ENCODE data around the gene PLPP4.

DNA sequence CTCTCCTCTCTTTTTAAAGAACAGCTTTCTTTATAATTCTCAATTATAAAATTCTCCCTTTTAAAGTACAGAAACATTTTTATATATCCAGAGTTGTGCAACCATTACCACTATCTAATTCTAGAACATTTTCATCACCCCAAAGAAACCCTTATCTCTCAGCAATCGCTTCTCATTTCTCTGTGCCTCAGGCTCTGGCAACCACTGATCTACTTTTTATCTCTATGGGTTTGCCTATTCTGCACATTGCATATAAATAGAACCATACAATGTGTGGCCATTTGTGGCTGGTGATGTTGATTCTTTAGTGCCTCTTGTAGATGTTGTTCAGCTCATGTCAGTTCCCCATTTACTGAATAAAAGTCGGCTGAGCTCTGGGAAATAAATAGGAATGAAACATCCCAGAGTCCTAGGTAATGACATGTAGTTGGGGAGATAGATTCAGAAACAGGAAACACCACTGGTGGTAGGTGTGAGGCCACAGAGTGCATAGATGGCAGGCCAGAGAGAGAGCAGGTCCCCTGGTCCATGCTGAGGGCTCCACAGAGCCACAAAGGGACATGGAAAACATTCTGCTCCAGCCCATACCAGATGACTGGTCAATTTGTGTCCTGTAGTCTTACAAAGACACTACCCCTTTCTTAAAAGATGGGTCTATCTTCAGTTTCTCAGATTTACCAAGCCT, 126.5 kb downstream of the PLPP4 start:
- TF ChIP-seq, protein P1, sequence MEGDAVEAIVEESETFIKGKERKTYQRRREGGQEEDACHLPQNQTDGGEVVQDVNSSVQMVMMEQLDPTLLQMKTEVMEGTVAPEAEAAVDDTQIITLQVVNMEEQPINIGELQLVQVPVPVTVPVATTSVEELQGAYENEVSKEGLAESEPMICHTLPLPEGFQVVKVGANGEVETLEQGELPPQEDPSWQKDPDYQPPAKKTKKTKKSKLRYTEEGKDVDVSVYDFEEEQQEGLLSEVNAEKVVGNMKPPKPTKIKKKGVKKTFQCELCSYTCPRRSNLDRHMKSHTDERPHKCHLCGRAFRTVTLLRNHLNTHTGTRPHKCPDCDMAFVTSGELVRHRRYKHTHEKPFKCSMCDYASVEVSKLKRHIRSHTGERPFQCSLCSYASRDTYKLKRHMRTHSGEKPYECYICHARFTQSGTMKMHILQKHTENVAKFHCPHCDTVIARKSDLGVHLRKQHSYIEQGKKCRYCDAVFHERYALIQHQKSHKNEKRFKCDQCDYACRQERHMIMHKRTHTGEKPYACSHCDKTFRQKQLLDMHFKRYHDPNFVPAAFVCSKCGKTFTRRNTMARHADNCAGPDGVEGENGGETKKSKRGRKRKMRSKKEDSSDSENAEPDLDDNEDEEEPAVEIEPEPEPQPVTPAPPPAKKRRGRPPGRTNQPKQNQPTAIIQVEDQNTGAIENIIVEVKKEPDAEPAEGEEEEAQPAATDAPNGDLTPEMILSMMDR (IDR thresholded peaks at IDR 0.05) = no peak
- no peak for TF ChIP-seq POLR2A (IDR thresholded peaks at IDR 0.05)
